H1 (cell line): ENCODE data around the gene MMAB. TPM values are rescaled to one million over a fixed set of nuclear protein-coding genes. Genes with fewer than 3 reads are reported as not detected.

Source experiments
- CTCF ChIA-PET: fragments of 300-600 bp; sonication (Branson Sonifier 250); formaldehyde crosslinking; loops from one replicate; lab custom pipeline; 2021; ENCODE audit not compliant: partially characterized antibody; lab: Charles Lee
- POLR2A ChIA-PET: fragments of 300-600 bp; sonication (Branson Sonifier 250); formaldehyde crosslinking; loops from one replicate; lab custom pipeline; 2021; ENCODE audit warnings: inconsistent platforms; ENCODE audit not compliant: partially characterized antibody; lab: Charles Lee
- DNase-seq, 2 experiments: peaks; one replicate each; pipeline versions ENCODE4 v3.0.0 to v3.0.0-alpha.2; 2010 to 2022; ENCODE audit warnings: low spot score in 2 of 2, low read depth in 1 of 2, mixed read lengths in 1 of 2
- FAIRE-seq: peaks from 2 replicates; lab custom pipeline; 2011; peaks lifted over from hg19 to GRCh38; lab: Jason Lieb, UNC
- H2AFZ ChIP-seq: 2 replicates; pipeline ENCODE4 v1.8.1; 2012; ENCODE audit warnings: low read length, inconsistent platforms
- H2AK5ac ChIP-seq: 2 replicates; pipeline ENCODE4 v1.6.1; 2013; ENCODE audit warnings: low read depth, low read length
- H2BK120ac ChIP-seq: replicated peaks from 2 replicates; pipeline ENCODE3; 2013; ENCODE audit warnings: low read depth, low read length, inconsistent platforms
- H2BK12ac ChIP-seq: 2 replicates; pipeline ENCODE4 v1.6.1; 2013; ENCODE audit warnings: low read depth, low read length
- H2BK15ac ChIP-seq: 2 replicates; pipeline ENCODE4 v1.6.1; 2013; ENCODE audit warnings: low read length
- H2BK20ac ChIP-seq: 2 replicates; pipeline ENCODE4 v1.6.1; 2013; ENCODE audit warnings: low read length
- H2BK5ac ChIP-seq: 2 replicates; pipeline ENCODE4 v1.6.1; 2013; ENCODE audit warnings: low read depth, low read length
- H3K14ac ChIP-seq: 2 replicates; pipeline ENCODE4 v1.6.1; 2013; ENCODE audit warnings: inconsistent platforms; ENCODE audit not compliant: insufficient read length
- H3K18ac ChIP-seq: 2 replicates; pipeline ENCODE4 v1.6.1; 2013; ENCODE audit warnings: low read length; ENCODE audit errors: extremely low read depth
- H3K23ac ChIP-seq: 2 replicates; pipeline ENCODE4 v1.6.1; 2013; ENCODE audit warnings: inconsistent platforms; ENCODE audit not compliant: insufficient read length
- H3K23me2 ChIP-seq: 2 replicates; pipeline ENCODE4 v1.6.1; 2013; ENCODE audit warnings: low read depth, low read length
- H3K27ac ChIP-seq: 2 replicates; pipeline ENCODE4 v1.6.1; 2011; ENCODE audit warnings: low read depth, low read length, inconsistent platforms
- H3K27me3 ChIP-seq, 4 experiments: replicated peaks in 1 of 4; 1 replicate in 1 of 4; 2 replicates in 3 of 4; pipeline versions ENCODE4 v1.6.1 to v1.8.1; 2011 to 2013; ENCODE audit warnings: low read length in 3 of 4, mild to moderate bottlenecking in 3 of 4, inconsistent platforms in 2 of 4, mixed read lengths in 2 of 4, moderate library complexity in 1 of 4; ENCODE audit not compliant: control insufficient read depth in 3 of 4, insufficient read depth in 3 of 4; ENCODE audit errors: extremely low read depth in 1 of 4
- H3K36me3 ChIP-seq, 4 experiments: 2 replicates each; pipeline versions ENCODE4 v1.6.1 to v1.8.1; 2011 to 2013; ENCODE audit warnings: mild to moderate bottlenecking in 4 of 4, low read length in 3 of 4, moderate library complexity in 2 of 4, control low read depth in 1 of 4, inconsistent platforms in 1 of 4; ENCODE audit not compliant: insufficient read depth in 4 of 4, control insufficient read depth in 2 of 4
- H3K4ac ChIP-seq: replicated peaks from 2 replicates; pipeline ENCODE3; 2013; ENCODE audit warnings: low read length, low read depth, mixed read lengths, inconsistent platforms; ENCODE audit not compliant: insufficient read length
- H3K4me1 ChIP-seq, 4 experiments: replicated peaks in 1 of 4; 1 replicate in 1 of 4; 2 replicates in 3 of 4; pipeline versions ENCODE4 v1.6.1 to v1.8.1; 2011 to 2013; ENCODE audit warnings: low read length in 3 of 4, inconsistent platforms in 2 of 4, mixed read lengths in 1 of 4; ENCODE audit not compliant: insufficient read depth in 4 of 4, control insufficient read depth in 3 of 4
- H3K4me2 ChIP-seq, 2 experiments: 2 replicates each; pipeline versions ENCODE4 v1.6.1 to v1.8.1; 2011 to 2013; ENCODE audit warnings: low read depth in 2 of 2, low read length in 2 of 2, control low read depth in 1 of 2, inconsistent platforms in 1 of 2, mild to moderate bottlenecking in 1 of 2; ENCODE audit not compliant: insufficient read depth in 1 of 2
- H3K4me3 ChIP-seq, 4 experiments: fragments of 200-600, 300-600 bp in 1 of 4; sonication (generic), shearing (Covaris generic), sonication (Bioruptor Twin) in 1 of 4; 2 replicates each; pipeline versions ENCODE4 v1.5.1 to v1.8.1; 2011 to 2016; ENCODE audit warnings: low read length in 4 of 4, low read depth in 3 of 4, control low read depth in 2 of 4, inconsistent platforms in 2 of 4, mild to moderate bottlenecking in 2 of 4, mixed read lengths in 1 of 4, moderate library complexity in 1 of 4; ENCODE audit not compliant: insufficient read depth in 2 of 4; ENCODE audit errors: extremely low read depth in 1 of 4
- H3K56ac ChIP-seq: replicated peaks from 2 replicates; pipeline ENCODE3; 2013; ENCODE audit warnings: low read depth, mild to moderate bottlenecking, mixed read lengths, low read length, inconsistent platforms; ENCODE audit not compliant: insufficient read length
- H3K79me1 ChIP-seq: 2 replicates; pipeline ENCODE4 v1.6.1; 2013; ENCODE audit warnings: low read depth, low read length, control low read depth
- H3K79me2 ChIP-seq, 2 experiments: 2 replicates each; pipeline versions ENCODE4 v1.6.1 to v1.8.1; 2012 to 2013; ENCODE audit warnings: low read length in 2 of 2, mild to moderate bottlenecking in 2 of 2, inconsistent platforms in 1 of 2; ENCODE audit not compliant: insufficient read depth in 2 of 2, control insufficient read depth in 1 of 2
- H3K9ac ChIP-seq, 4 experiments: replicated peaks in 1 of 4; 1 replicate in 1 of 4; 2 replicates in 3 of 4; pipeline versions ENCODE4 v1.6.1 to v1.8.1; 2011 to 2013; ENCODE audit warnings: low read depth in 3 of 4, low read length in 3 of 4, control low read depth in 2 of 4, mild to moderate bottlenecking in 2 of 4, moderate library complexity in 2 of 4, inconsistent platforms in 1 of 4; ENCODE audit errors: extremely low read depth in 1 of 4
- H3K9me3 ChIP-seq, 2 experiments: 2 replicates each; pipeline versions ENCODE4 v1.6.1 to v1.8.1; 2012 to 2013; ENCODE audit warnings: mild to moderate bottlenecking in 2 of 2, moderate library complexity in 2 of 2, control low read depth in 1 of 2, inconsistent platforms in 1 of 2, low read depth in 1 of 2, low read length in 1 of 2, mixed read lengths in 1 of 2; ENCODE audit not compliant: insufficient read depth in 2 of 2
- H4K20me1 ChIP-seq, 2 experiments: replicated peaks in 1 of 2; 2 replicates each; pipeline versions ENCODE3 to v1.8.1; 2011 to 2013; ENCODE audit warnings: inconsistent platforms in 2 of 2, low read length in 2 of 2, mild to moderate bottlenecking in 1 of 2; ENCODE audit not compliant: insufficient read depth in 2 of 2, control insufficient read depth in 1 of 2
- H4K5ac ChIP-seq: 2 replicates; pipeline ENCODE4 v1.6.1; 2013; ENCODE audit warnings: low read length, low read depth, mixed read lengths, inconsistent platforms; ENCODE audit not compliant: insufficient read length
- H4K8ac ChIP-seq: 2 replicates; pipeline ENCODE4 v1.8.0; 2013; ENCODE audit warnings: mild to moderate bottlenecking, moderate library complexity, low read length, inconsistent platforms; ENCODE audit not compliant: insufficient read depth; ENCODE audit errors: extremely low read depth
- H4K91ac ChIP-seq: replicated peaks from 2 replicates; pipeline ENCODE3; 2013; ENCODE audit warnings: low read length, mixed read lengths, inconsistent platforms; ENCODE audit not compliant: insufficient read length
- RXRA ChIP-seq: IDR thresholded peaks from 2 replicates; pipeline ENCODE4 v1.6.1; 2011; ENCODE audit warnings: low read depth, mild to moderate bottlenecking, low read length, moderate library complexity; ENCODE audit not compliant: insufficient read depth
- SUZ12 ChIP-seq: fragments of 200-600 bp; sonication (generic); IDR thresholded peaks from 2 replicates; pipeline ENCODE4 v1.6.1; 2012; ENCODE audit warnings: mild to moderate bottlenecking, inconsistent platforms, low read length, moderate library complexity, mixed read lengths
- WGBS, 2 experiments: shearing (Covaris generic) in 1 of 2; methylation state at CpG; one replicate each; pipeline versions ENCODE4 v1.1.6 to v1.1.7; 2013 to 2015; ENCODE audit warnings: low lambda C conversion rate in 2 of 2, mixed read lengths in 2 of 2, inconsistent platforms in 1 of 2, low coverage in 1 of 2, missing lambda C conversion rate in 1 of 2; ENCODE audit not compliant: insufficient replicate concordance in 2 of 2, insufficient coverage in 1 of 2, insufficient read length in 1 of 2; ENCODE audit errors: extremely low coverage in 1 of 2, missing lambda C conversion rate in 1 of 2; 5-methylcytosine and 5-hydroxymethylcytosine counted together
- polyA plus RNA-seq, 7 experiments: library from polyadenylated mRNA; depleted of rRNA in 3 of 7; stranded (reverse) in 5 of 7; unstranded in 2 of 7; fragments of >200 nt in 5 of 7; fragments of 200-250 nt in 2 of 7; gene quantifications; 1 replicate in 5 of 7; 2 replicates in 1 of 7; 4 replicates in 1 of 7; pipeline versions ENCODE4 v1.2.1 to v1.2.3, GENCODE V29; 2011 to 2013; ENCODE audit warnings: missing spikeins in 2 of 7, mixed read lengths in 2 of 7
- total RNA-seq: library from RNA; stranded (reverse); fragmentation: NEBNext Ultra II Directional; extraction: Animal tissue kit (Norgen Biotek cat#: 25700); gene quantifications from 2 replicates; pipeline ENCODE4 v1.2.1, GENCODE V29; 2021

The MMAB gene
- total and polyA plus RNA-seq, 2 of the 8 experiments (the other 6 are each of a cell fraction or from before 2014, with no cell fraction given): 12.9 to 18.5 TPM

- H4K20me1 ChIP-seq: peaks cover 0 to 5% of the 10 kb centered on the region in 2 experiments
- H2AK5ac ChIP-seq: no peak overlapping the region
- CTCF ChIA-PET: interaction anchor here (1.1 kb wide), 1 partner anchor 197 kb away, joined by 4 read pairs; no protein-coding TSS in a partner anchor
- no peak overlapping the region for H3K14ac ChIP-seq
- no peak overlapping the region for H3K56ac ChIP-seq
- FAIRE-seq (no peak), DNase-seq (no peak)
- no peak overlapping the region for H4K5ac ChIP-seq
- H3K4me2 ChIP-seq: no peak overlapping the region
- H3K23me2 ChIP-seq: peaks cover 5% of the 10 kb centered on the region; the same call in 1 of the 2 replicates
- no peak overlapping the region for H3K27ac ChIP-seq
- POLR2A ChIA-PET: no interaction called here
- H3K79me2 ChIP-seq: peaks cover 0 to 6% of the 10 kb centered on the region in 2 experiments; a peak in 1 of 4 replicates
- no peak overlapping the region for H3K4ac ChIP-seq
- 88% methylated on average over 8 of the region's 8 CpGs; no CpG with 5 or more reads in 1 of the 2 experiments for WGBS, 2 experiments
- no peaks in the 10 kb centered on the region for H3K9me3 ChIP-seq
- no peak overlapping the region for H2BK5ac ChIP-seq
- no peak overlapping the region for H4K91ac ChIP-seq
- no peak overlapping the region for H2BK15ac ChIP-seq
- H3K9ac ChIP-seq: no peak overlapping the region
- H3K4me3 ChIP-seq: no peak overlapping the region
- no peak overlapping the region for H2BK120ac ChIP-seq
- H3K23ac ChIP-seq: no peak overlapping the region
- no peak overlapping the region for H3K18ac ChIP-seq
- peaks cover 0 to 4% (median 3%) of the 10 kb centered on the region in 4 experiments; a peak in 4 of 7 replicates for H3K4me1 ChIP-seq
- no peak overlapping the region for H2AFZ ChIP-seq
- H3K27me3 ChIP-seq: no peaks in the 10 kb centered on the region
- no peak overlapping the region for H2BK20ac ChIP-seq
- peaks cover 8 to 57% (median 18%) of the 10 kb centered on the region in 4 experiments; a peak in 6 of 8 replicates for H3K36me3 ChIP-seq
- H2BK12ac ChIP-seq: no peak overlapping the region
- no peaks in the 10 kb centered on the region for H3K79me1 ChIP-seq
- H4K8ac ChIP-seq: no peak overlapping the region
- TF ChIP-seq RXRA (no peak), SUZ12 (no peak)
Observed at GRCh38 chr12:109578330-109578927, 5.1 kb upstream of the MMAB start.
